ENCODE measurements around the gene THOC1. TPM values are rescaled to one million over a fixed set of nuclear protein-coding genes. Genes with fewer than 3 reads are reported as not detected.

Gene THOC1
- total RNA-seq, 1 donor from 2014 or later, result 68.6 TPM

DNA sequence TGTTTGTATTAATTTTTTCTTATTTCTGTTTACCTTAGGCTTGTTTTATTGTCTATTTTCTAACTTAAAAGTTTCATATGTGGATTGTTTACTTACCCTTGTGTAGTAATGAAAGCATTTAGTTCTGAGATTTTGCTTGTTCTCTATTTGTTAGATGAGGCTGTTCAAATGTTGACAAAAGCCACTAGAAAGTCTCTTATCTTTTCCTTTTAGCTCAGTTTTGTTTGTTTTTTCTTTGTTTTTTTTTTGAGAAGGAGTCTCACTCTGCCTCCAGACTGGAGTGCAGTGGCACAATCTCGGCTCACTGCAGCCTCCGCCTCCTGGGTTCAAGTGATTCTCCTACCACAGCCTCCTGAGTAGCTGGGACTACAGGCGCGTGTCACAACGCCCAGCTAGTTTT is 78.6 kb downstream of the THOC1 start:
- CTCF ChIA-PET, result no interaction called here
- peaks cover 42% of the 10 kb centered on the region for H3K36me3 Mint-ChIP-seq (ENCODE audit: low read depth)
- no peaks in the 10 kb centered on the region for H3K9me3 Mint-ChIP-seq
- no peaks in the 10 kb centered on the region for H3K27me3 Mint-ChIP-seq
- POLR2A ChIA-PET, result no interaction called here
- no peak overlapping the region for H3K4me3 Mint-ChIP-seq
- TF ChIP-seq, protein P1, sequence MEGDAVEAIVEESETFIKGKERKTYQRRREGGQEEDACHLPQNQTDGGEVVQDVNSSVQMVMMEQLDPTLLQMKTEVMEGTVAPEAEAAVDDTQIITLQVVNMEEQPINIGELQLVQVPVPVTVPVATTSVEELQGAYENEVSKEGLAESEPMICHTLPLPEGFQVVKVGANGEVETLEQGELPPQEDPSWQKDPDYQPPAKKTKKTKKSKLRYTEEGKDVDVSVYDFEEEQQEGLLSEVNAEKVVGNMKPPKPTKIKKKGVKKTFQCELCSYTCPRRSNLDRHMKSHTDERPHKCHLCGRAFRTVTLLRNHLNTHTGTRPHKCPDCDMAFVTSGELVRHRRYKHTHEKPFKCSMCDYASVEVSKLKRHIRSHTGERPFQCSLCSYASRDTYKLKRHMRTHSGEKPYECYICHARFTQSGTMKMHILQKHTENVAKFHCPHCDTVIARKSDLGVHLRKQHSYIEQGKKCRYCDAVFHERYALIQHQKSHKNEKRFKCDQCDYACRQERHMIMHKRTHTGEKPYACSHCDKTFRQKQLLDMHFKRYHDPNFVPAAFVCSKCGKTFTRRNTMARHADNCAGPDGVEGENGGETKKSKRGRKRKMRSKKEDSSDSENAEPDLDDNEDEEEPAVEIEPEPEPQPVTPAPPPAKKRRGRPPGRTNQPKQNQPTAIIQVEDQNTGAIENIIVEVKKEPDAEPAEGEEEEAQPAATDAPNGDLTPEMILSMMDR (IDR thresholded peaks at IDR 0.05), result no peak
- intact Hi-C loops (cut with micrococcal nuclease), result no loop called here
- DNase-seq, result no peak
- no peak for ATAC-seq (ENCODE audit: low read depth)
- H3K4me1 Mint-ChIP-seq, result peaks cover 2% of the 10 kb centered on the region
- H3K27ac Mint-ChIP-seq, result no peak overlapping the region

DNA sequence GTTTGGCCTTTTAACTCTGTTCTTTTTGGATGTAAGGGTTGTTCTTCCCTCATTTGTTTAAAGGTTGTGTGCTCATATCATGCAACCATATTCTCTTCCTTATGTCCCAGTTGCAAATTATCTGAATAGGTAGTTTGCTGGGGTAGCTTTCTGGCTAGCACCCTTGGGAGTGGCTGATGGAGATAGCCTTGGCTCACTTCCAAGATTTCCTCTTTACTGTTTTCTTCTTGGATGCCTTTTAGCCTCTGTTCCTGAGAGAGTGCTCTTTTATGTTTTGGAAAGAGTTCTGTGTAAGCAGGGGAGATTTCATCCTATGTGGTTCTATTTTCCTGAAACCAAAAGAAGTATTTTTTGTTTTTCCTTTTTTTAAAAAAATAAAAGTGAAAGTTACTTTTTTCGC is 84.1 kb downstream of the THOC1 start:
- ChIA-PET CTCF (no interaction called here), POLR2A (no interaction called here)
- Mint-ChIP-seq H3K36me3 (ENCODE audit: low read depth) (peaks cover 57% of the 10 kb centered on the region), H3K27ac (no peak overlapping the region), H3K27me3 (no peaks in the 10 kb centered on the region), H3K9me3 (no peaks in the 10 kb centered on the region), H3K4me3 (no peak overlapping the region), H3K4me1 (peaks cover 2% of the 10 kb centered on the region)
- no peak for ATAC-seq (ENCODE audit: low read depth)
- no peak for DNase-seq
- intact Hi-C loops (cut with micrococcal nuclease), result no loop called here
- TF ChIP-seq, protein P1 (IDR thresholded peaks at IDR 0.05), result no peak

DNA sequence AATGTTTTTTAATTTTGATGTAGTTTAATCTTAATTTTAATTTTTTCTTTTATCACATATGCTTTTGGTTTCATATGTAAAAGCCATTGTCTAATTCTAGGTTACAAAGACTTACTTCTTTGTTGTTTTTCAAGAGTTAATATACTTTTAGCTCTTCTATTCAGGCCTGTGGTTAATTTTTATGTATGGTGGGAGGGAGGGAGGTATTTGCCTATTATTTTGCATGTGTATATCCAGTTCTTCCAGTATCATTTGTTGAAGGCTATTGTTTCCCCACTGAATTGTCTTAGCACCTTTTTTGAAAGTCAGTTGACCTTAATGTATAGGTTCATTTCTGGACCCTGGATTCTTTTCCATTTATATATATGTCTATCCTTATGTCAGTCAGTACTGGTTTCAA is 86.1 kb downstream of the THOC1 start:
- DNase-seq (no peak), ATAC-seq (ENCODE audit: low read depth) (no peak)
- H3K4me3 Mint-ChIP-seq, result no peak overlapping the region
- TF ChIP-seq, protein P1 (IDR thresholded peaks at IDR 0.05), result no peak
- H3K36me3 Mint-ChIP-seq (ENCODE audit: low read depth), result peaks cover 56% of the 10 kb centered on the region
- POLR2A ChIA-PET, result no interaction called here
- intact Hi-C loops (cut with micrococcal nuclease), result no loop called here
- H3K9me3 Mint-ChIP-seq, result no peaks in the 10 kb centered on the region
- H3K27ac Mint-ChIP-seq, result no peak overlapping the region
- CTCF ChIA-PET, result no interaction called here
- H3K4me1 Mint-ChIP-seq, result no peaks in the 10 kb centered on the region
- H3K27me3 Mint-ChIP-seq, result no peaks in the 10 kb centered on the region

DNA sequence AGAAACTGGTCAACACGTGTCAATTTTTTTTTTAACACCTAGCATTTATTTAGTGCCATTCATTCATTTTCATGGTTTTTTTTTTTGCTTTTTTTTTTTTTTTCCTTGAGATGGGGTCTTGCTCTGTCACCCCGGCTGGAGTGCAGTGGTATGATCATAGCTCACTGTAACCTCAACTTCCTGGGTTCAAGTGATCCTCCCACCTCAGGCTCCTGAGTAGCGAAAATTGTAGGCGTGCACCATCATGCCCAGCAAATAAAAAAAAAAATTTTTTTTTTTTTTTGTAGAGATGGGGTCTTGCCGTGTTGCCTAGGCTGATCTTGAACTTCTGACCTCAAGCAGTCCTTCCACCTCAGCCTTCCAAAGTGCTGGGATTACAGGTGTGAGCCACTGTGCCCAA is 88.3 kb downstream of the THOC1 start:
- no peaks in the 10 kb centered on the region for H3K9me3 Mint-ChIP-seq
- H3K4me1 Mint-ChIP-seq, result no peaks in the 10 kb centered on the region
- DNase-seq (no peak), ATAC-seq (ENCODE audit: low read depth) (no peak)
- ChIA-PET POLR2A (interaction anchor here (0.7 kb wide), 1 partner anchor 10 kb away, joined by 5 read pairs; no protein-coding TSS in a partner anchor), CTCF (no interaction called here)
- peaks cover 54% of the 10 kb centered on the region for H3K36me3 Mint-ChIP-seq (ENCODE audit: low read depth)
- intact Hi-C loops (cut with micrococcal nuclease), result no loop called here
- TF ChIP-seq, protein P1 (IDR thresholded peaks at IDR 0.05), result no peak
- H3K27ac Mint-ChIP-seq, result no peak overlapping the region
- H3K4me3 Mint-ChIP-seq, result no peak overlapping the region
- H3K27me3 Mint-ChIP-seq, result no peaks in the 10 kb centered on the region

DNA sequence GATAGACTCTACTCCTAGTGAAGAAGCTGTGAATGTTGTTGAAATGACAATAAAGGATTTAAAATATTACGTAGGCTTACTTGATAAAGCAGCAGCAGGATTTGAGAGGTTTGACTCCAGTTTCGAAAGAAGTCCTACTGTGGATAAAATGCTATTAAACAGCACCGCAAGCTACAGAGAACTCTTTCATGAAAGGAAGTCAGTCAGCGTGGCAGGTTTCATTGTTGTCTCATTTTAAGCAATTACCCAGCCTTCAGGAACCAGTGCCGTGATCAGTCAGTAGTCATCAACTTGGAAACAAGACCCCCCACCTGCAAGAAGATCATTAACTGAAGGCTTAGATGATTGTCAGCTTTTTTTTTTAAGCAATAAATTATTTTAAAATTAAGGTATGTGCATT is 95.5 kb downstream of the THOC1 start:
- DNase-seq (no peak), ATAC-seq (ENCODE audit: low read depth) (no peak)
- CTCF ChIA-PET, result no interaction called here
- Mint-ChIP-seq H3K27ac (no peak overlapping the region), H3K9me3 (no peaks in the 10 kb centered on the region), H3K4me3 (no peak overlapping the region), H3K27me3 (no peaks in the 10 kb centered on the region), H3K4me1 (no peaks in the 10 kb centered on the region), H3K36me3 (ENCODE audit: low read depth) (peaks cover 49% of the 10 kb centered on the region)
- intact Hi-C loops (cut with micrococcal nuclease), result no loop called here
- TF ChIP-seq, protein P1 (IDR thresholded peaks at IDR 0.05), result no peak
- POLR2A ChIA-PET, result no interaction called here

Other genes with a start within 250 kb of the THOC1 start
- gene TUBB8B, start 218.4 kb downstream of the THOC1 start, total RNA-seq, result 0.22 TPM in 1 of 2 replicates, not detected in the other
- 53.1 and 53.9 TPM in 2 replicates for gene USP14, start 109.5 kb downstream of the THOC1 start, total RNA-seq
- 0.05 TPM in 1 of 2 replicates, not detected in the other for gene COLEC12, start 232.7 kb upstream of the THOC1 start, total RNA-seq